CD4-positive, alpha-beta T cell treated with Interleukin-4 for 4 hours (primary cell): ENCODE results near the gene R3HCC1L.

Experiments
- DNase-seq: peaks from one replicate; pipeline ENCODE4 v3.0.0-alpha.2; 2020

The R3HCC1L gene

DNA sequence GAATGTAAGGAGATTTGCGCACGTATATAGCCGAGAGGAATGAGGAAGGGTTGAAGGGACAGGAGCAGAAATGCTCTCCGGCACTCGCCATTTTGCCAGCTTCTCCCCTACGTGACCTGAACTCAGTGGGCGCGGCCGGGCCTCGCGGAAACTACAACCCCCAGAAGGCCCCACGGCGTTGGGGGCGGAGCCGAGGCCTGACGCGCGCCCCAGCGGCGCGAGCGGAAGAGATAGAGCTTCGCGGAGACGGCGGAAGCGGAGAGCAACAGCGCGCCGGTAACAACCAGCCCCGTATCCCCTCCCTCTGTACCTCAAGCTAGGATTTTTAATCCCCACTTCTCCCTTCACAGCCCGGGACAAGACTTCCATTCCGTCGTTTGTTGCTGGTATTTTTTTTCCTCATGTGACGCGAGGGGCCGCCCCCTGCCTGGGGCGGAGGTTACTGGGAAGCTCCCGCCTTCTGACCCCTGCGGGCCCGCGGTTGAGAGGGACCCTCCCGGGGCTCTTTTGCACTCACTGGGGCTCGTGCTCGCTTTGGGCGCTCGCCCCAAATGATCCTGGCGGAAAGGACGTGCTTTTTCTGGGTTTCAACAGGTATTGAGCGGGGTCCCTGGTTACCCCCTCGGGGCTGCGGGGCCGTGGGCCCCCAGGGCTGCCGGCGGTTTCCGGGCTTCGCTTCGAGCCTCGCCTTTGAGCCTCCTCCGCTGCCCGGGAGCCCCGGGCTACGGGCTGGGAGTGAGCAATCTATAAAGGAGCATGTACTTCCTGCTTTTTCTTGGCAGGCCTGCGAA is at the start of gene R3HCC1L:
Gene R3HCC1L, plus strand, starts transcription at position 227 of the 791 bp plus-strand sequence. CDS start 73,458 bp downstream, outside the sequence.
- peak; percentile 91 for DNase-seq

DNA sequence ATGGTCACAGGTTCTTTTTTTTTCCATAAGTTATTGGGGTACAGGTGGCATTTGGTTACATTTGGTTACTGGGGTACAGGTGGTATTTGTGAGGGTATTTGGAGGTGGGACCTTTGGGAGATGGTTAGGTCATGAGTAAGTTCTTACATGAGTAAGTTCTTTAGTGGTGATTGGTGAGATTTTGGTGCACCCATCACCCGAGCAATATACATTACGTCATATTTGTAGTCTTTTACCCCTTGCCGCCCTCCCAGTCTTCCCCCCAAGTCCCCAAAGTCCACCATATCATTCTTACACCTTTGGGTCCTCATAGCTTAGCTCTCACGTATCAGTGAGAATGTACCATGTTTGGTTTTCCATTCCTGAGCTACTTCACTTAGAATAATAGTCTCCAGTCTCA is 49.2 kb upstream of the R3HCC1L start:
- no peak for DNase-seq

DNA sequence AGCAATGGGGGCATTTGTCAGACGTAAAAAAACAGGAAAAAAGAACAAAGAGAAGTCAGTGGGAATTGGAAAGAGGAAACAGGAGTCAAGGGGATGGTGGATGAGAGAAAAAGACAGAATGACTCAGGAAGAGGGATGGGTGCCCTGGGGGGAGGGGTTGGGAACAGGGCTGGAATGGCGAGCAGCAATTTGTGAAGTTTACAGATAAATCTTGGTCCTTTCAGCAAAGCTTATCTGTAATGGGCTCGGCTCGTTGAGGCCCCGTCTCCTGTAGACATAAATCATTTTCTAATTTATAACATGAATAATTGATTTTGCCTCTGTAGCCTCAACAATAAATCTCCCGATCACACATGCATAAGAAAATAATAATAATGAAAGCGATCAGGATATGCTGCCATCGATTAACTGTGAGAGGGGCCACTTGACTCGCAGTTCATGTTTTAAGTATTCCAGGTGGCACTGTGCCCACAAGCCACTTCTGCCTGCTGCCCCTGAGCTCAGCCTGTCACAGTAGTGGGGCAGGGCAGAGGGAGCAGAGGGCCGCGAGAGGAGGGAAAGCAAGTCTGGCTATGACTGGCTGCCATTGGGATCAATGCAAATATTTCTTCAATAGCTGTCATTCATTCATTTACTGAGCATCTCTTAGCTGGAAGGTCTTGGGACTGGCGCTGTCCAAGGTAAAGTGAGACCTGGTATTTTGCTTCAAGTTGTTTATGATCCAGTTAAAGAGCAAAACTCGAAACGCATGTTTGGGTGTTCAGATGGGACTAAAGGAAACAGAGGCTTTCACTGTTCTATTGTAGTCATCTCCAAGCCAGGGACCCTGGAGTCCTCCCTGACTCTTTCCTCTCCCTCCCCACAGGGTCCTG is 47.4 kb upstream of the R3HCC1L start:
- no peak for DNase-seq

DNA sequence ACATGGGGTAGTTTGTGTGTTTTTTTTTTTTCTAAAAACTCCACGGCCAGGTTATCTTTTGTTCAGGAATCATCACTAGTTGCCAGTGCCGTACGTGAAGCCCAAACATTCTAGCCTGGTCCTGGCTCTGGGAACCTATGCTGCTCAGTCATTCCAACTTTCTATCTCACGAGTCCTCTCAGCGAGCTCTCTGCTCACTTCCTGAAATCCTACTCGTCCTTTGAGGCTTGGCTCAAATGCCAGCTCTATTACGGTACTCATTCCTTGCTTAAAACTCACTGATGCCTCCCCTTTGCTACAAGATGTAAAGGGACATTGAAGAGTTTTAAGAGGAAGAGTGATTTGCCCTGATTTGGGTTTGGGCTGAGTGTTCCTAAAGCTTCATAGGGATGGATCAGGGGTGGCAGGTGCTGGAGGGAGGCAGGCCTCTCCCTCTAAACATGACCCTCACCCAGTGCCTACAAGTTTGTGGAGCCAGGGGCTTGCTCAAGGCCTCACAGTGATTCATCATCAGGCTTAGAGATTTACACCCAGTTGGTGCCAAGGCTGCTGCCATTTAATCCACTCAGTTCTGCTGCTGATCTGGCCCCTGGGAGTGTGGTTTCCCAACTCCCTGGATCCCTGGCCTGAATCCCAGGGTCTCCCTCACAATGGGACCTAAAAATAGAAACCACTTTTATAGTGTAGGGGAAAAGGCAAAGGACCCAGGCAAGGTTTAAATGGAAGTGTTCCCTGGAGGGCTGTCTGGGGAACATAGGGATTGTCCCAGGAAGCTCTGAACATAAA is 46.1 kb upstream of the R3HCC1L start:
- no peak for DNase-seq

DNA sequence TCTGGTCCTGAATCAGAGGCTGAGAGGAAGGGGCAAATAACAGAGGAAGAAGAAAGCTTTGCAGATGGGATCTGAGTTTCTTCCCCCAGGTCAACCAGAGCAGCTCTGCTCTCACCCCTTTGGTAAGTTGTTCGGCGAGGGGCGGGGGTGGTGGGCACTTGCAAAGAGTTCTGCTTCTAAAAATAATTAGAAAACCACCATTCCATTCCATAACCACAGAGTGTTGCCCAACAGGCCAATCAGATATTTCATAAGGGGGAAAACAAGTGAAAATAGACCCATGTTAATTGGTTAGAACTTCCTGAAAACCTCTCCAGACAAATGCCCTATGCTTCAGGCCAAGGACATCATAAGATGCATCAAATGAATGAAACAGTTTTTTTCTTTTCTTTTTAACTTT is 43.6 kb upstream of the R3HCC1L start:
- DNase-seq, result no peak

DNA sequence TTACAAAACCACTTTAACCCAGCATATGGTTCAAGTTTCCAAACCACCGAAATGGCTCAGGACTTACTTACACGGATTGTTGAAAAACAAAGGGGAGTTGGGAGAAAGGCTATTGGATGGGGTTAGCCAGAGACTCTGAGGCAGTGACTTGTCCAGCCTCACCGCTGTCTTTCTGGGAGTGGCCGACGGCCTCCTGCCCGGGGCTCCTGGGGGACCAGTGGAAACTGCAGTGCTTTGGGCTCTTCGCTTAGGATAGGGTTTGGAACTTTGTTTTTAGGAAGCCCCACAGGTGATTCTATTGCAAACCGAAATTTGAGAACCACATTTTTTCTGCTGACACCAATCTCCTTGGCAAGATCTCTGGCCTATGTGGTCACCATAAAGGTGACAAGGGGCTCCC is 38.1 kb upstream of the R3HCC1L start:
- no peak for DNase-seq

DNA sequence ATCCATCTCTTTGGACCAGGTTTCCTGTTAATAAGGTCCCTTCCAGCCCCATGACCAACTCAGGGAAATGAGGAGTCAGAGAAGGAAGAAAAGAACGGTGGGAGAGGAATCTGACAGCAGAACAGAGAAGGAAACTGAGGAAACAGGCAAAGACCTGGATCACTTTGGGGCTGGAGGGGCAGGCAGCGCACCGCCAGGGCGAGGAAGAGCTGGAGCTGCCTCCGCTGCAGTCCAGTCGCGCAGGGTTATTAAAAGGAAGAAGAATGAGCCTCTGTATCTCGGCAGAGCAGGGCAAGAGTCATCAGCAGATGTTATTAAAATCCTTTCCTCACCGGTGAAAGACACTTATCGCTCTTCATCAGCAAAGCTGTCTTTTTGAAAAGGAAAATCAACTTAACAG is 37.7 kb upstream of the R3HCC1L start:
- DNase-seq, result no peak

DNA sequence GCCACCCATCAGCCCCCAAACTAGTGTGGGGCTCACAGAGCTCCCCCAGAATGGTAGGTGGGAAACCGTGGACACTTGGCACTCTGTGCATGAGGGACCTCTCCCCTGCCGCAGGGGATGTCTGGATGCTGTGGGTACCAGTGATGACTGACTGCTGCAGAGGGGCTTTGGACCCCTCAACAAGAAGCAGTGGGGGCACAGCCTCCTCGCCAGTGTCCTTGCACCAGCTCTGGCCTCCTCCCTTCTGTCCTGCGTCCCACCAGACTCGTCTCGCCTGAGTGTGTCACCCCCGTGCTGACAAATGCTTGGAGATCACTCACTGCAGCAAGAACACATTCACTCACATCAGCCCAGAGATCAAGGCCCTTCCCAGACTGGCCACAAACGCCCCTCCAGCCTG is 37.3 kb upstream of the R3HCC1L start:
- DNase-seq, result no peak

DNA sequence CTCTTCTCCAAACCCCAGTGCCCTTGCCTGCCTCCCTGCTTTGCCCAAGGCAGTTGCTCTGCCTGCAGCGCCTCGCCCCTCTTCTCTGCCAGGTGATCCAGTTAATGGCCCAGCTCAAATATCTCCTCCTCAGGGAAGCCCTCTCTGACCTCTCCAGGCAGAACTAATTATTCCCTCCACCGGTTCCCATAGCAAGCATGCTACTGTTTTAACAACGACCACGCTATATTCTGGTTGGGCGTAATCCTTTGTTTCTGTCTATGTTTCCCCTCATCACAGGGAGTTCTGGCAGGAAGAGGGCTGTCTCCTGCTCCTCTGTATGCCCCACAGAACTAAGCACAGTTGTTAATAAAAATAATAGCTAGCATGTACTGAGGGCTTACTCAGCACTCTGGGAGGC is 36.8 kb upstream of the R3HCC1L start:
- no peak for DNase-seq

DNA sequence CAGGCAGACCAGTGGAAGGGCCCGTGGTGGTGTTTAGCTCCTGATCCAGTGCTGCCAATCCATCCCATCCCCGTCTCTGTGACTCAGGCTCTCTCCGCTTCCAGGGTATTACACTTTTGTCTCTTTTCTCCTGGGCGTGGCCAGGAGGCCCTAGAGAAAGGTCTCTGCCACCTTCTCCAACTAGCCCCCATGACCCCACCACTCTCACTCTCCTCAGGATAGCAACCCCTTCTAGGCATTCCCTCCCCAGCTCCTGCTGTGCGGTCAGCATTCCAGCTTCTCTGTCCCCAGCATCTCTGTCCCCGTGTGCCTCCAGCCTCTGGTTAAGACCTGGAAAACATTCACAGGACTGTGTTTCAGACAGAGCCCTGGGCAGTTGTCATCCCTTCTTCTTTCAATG is 36.2 kb upstream of the R3HCC1L start:
- DNase-seq, result no peak

DNA sequence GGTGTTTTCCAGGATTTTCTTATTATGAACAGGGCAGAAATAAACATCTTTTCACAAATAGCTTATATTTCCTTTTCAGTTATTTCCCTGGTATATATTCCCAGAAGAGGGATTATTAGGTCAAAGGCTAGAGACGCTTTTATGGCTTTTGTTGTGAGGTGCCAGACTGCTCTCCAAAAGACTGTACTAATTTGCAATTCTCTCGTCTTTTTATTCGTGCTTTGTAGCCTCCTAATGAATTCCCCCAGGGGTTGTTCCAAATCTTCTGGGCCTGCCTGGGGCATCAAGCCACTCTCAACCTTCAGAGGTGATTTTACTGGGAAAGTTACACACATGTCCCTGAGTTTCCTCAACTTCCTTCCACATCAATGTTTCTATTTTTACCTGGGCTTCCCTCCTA is 34.0 kb upstream of the R3HCC1L start:
- no peak for DNase-seq

DNA sequence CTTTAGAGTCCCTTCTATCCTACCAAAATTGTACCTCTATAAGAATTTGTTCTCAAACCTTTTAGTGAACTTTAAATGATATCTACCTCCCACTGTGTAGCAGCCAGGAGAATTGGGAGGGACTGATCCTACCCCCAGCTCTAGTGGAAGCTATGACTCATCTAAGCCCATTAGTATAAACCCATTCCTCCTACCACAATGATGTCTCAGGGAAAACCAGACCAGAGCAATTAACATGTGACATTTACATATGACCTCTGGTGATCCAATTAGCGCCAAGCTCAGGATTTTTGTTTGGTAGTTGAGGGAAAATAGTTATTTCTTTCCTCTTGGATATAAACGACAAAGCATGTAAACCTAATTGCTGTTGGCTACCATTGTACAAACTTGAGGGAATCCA is 33.1 kb upstream of the R3HCC1L start:
- DNase-seq, result no peak

DNA sequence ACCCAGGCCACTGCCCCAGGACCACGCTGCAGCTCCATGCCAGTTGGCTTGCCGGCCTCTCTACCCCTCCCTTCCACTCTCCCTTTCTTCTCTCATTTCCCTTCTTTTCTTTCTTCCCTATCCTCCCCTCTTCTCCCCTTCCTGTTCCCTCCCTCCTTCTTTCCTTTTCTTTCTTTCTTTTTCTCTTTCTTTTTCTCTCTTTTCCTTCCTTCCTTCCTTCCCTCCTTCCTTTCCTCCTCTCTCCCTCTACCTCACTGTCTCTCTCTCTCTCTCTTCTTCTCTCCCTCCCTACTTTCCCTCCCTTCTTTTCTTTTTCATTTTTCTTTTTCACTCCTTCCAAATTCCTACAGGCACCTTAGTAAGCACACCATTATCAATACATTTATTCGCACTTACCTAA is 30.3 kb upstream of the R3HCC1L start:
- no peak for DNase-seq

DNA sequence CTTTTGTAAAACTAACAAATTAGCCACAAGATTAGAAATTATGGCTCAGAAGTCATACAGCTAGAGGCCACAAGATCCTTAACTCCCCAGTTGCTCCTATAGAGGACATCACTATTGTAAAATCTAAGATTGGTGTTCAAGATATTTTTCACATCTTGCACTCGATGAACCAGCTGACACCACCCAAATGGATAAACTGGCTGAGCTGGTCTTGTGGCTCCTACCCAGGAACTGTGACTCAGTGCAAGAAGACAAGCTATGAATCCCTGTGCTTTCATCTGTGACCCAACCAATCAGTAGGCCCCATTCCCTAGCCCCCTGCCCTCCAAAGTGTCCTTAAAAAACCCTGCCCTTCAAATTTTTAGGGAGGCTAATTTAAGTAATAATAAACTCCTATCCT is 27.9 kb upstream of the R3HCC1L start:
- no peak for DNase-seq

DNA sequence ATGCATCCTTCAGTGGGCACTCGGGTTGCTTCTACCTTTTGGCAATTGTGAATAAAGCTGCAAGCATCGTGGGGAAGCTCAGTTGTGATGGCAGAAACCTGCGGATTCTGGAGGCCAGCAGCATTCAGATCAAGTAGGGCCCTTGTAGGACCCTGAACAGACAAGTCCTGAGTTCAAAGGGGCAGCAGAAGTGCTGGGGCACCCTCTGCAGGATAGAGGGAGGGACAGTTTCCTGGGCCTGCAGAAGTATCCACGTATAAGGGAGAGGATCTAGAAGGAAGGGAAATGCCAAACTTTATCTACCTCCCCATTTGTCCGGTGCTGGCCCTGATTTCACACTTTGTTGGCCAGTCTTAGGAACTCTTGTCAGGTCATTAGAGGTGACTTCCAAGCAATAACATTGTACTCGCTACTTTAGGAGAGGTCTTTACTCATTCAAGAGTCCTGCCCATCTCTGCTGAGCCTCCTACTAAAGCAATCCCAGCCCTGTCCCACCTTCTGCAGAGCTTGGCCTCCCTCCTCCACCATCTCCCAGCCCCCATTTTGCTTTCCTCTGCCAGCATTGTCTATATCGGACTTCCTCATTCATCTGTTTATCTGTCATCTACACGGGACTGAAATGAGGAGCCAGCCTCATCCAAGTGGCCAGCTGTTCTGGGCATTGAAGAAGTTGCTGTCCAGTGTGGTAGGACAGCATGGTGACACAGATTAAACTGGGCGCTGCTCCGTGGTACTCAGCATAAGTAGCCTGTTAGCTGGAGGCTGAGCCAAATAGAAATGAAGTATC is 26.6 kb upstream of the R3HCC1L start:
- DNase-seq, result no peak

DNA sequence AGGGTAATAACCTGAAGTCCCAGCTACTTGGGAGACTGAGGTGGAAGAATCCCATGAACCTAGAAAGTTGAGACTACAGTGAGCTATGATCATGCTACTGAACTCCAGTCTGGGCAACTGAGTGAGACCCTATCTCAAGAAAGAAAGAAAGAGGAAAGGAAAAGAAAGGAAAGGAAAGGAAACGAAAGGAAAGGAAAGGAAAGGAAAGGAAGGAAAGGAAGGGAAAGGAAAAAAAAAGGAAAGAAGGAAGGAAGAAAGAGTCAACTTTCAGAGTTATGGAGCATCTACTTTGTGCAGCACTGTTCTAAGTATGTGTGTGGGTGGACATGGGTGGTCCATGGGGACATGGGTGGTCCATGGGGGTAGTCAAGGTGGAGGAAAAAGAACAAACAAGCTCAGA is 24.1 kb upstream of the R3HCC1L start:
- no peak for DNase-seq

DNA sequence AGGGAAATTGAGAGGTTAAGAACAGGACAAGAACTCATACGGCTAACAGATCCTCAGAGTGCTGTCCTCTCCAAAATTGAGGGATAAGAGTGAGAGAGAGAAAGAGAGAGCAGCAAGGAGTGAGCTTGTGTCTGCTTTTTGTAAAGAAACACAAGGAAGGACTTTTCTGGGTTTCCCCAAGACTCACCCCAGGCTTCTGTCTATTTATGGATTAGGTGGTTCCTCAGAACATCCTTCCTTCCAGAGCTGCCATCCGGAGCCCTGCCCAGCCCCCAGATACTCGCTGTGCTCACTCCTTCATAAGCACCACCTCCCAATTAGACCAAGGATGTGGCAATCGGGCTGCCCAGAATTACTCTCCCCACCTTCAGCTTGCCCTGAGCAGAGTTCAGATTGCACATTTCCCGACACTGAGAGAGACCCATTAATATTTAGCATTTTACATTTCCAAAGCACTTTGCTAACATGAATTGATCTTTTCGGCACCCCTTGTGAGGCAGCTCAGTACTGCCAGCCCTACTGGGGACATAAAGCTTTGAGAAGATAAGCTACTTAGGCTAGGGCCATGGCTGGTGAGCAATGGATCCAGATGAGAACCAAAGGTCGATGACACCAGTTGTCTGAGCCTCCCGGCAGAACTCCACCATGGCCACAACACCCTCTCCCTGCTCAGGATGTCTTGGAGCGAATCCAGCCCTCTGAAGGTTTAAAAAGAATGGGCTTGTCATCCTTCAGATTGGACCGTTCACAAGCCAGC is 19.2 kb upstream of the R3HCC1L start:
- DNase-seq, result no peak

DNA sequence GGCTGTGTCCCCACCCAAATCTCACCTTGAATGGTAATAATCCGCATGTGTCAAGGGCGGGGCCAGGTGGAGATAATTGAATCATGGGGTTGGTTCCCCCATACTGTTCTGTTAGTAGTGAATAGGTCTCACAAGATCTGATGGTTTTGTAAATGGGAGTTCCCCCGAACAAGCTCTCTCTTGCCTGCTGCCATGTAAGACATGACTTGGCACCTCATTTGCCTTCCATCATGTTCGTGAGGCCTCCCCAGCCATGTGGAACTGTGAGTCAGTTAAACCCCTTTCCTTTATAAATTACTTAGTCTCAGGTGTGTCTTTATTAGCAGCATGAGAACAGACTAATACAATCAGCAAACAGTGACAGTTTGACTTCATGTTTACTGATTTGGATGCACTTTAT is 14.6 kb upstream of the R3HCC1L start:
- DNase-seq, result no peak

DNA sequence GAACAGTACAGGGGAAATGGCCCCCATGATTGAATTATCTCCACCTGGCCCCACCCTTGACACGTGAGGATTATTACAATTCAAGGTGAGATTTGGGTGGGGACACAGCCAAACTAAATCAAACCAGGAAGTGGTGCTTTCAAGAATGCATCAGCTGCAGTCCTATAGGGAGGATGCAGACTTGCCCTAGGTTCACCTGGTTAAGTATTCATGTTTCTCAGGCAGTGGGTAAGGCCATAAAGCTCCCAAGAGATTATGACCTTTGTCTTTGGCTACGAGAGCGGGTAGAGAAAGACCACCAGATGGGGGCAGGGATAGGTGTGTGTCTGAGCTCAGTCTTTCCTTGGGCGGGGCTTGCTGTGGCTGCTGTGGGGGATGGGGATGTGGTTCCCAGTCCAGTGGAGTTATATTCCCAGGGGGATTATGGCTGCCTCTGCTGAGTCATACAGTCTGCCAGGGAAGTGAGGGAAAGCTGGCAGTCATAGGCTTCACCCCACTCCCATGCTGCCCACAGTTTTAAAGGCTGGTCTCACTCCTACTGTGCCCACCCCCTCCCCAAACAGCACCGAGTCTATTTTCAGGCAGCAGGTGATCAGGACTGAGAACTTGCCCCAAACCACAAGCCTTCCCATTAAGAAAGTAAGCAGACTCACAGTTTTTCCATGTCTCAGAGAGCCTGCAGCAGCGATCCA is 8.4 kb upstream of the R3HCC1L start:
- no peak for DNase-seq

DNA sequence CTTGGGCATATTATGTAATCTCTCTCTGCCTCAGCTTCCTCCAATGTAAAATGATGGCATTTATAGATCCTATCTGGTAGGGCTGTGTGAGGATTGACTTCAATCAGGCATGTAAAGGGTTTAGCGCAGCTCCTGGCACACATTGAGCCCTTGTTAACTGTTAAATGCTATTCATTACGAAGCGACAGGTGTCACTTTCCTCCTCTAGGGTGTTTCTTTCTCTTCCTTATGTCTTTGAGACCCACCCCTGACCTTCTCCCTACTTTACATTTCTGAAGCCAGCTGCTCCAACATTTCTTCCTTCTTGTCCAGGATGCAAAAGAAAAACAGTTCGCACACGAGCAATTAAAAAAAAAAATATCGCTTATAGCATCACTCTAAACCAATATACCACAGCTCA is 5.7 kb upstream of the R3HCC1L start:
- DNase-seq, result no peak

DNA sequence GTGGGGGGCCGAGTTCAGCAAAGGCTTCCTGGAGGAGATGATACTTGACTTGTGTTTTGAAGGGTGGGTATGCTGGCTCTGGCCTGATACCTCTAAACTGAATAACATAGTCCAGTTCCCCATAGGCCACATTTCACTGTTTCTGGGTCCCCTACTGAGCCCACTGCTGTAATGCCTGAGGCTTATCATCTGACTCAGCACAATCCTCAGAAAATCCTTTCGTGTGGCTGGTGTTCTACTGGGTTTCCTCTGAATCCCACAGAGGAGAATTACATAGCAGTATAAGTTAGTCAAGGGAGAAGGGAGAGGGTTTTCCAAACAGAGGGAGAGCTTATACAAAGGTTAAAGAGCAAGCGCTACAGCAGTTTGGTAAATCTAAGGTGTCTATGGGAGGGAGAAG is 2.8 kb upstream of the R3HCC1L start:
- DNase-seq, result no peak
